H1 (cell line): ENCODE data around the gene MAPK8IP1. TPM values are rescaled to one million over a fixed set of nuclear protein-coding genes. Genes with fewer than 3 reads are reported as not detected.

ENCODE experiments used
- CTCF ChIA-PET: fragments of 300-600 bp; sonication (Branson Sonifier 250); formaldehyde crosslinking; loops from one replicate; lab custom pipeline; 2021; ENCODE audit not compliant: partially characterized antibody; lab: Charles Lee
- POLR2A ChIA-PET: fragments of 300-600 bp; sonication (Branson Sonifier 250); formaldehyde crosslinking; loops from one replicate; lab custom pipeline; 2021; ENCODE audit warnings: inconsistent platforms; ENCODE audit not compliant: partially characterized antibody; lab: Charles Lee
- DNase-seq, 2 experiments: peaks; one replicate each; pipeline versions ENCODE4 v3.0.0 to v3.0.0-alpha.2; 2010 to 2022; ENCODE audit warnings: low spot score in 2 of 2, low read depth in 1 of 2, mixed read lengths in 1 of 2
- FAIRE-seq: peaks from 2 replicates; lab custom pipeline; 2011; peaks lifted over from hg19 to GRCh38; lab: Jason Lieb, UNC
- H2AFZ ChIP-seq: 2 replicates; pipeline ENCODE4 v1.8.1; 2012; ENCODE audit warnings: low read length, inconsistent platforms
- H2AK5ac ChIP-seq: 2 replicates; pipeline ENCODE4 v1.6.1; 2013; ENCODE audit warnings: low read depth, low read length
- H2BK120ac ChIP-seq: replicated peaks from 2 replicates; pipeline ENCODE3; 2013; ENCODE audit warnings: low read depth, low read length, inconsistent platforms
- H2BK12ac ChIP-seq: 2 replicates; pipeline ENCODE4 v1.6.1; 2013; ENCODE audit warnings: low read depth, low read length
- H2BK15ac ChIP-seq: 2 replicates; pipeline ENCODE4 v1.6.1; 2013; ENCODE audit warnings: low read length
- H2BK20ac ChIP-seq: 2 replicates; pipeline ENCODE4 v1.6.1; 2013; ENCODE audit warnings: low read length
- H2BK5ac ChIP-seq: 2 replicates; pipeline ENCODE4 v1.6.1; 2013; ENCODE audit warnings: low read depth, low read length
- H3K14ac ChIP-seq: 2 replicates; pipeline ENCODE4 v1.6.1; 2013; ENCODE audit warnings: inconsistent platforms; ENCODE audit not compliant: insufficient read length
- H3K18ac ChIP-seq: 2 replicates; pipeline ENCODE4 v1.6.1; 2013; ENCODE audit warnings: low read length; ENCODE audit errors: extremely low read depth
- H3K23ac ChIP-seq: 2 replicates; pipeline ENCODE4 v1.6.1; 2013; ENCODE audit warnings: inconsistent platforms; ENCODE audit not compliant: insufficient read length
- H3K23me2 ChIP-seq: 2 replicates; pipeline ENCODE4 v1.6.1; 2013; ENCODE audit warnings: low read depth, low read length
- H3K27ac ChIP-seq: 2 replicates; pipeline ENCODE4 v1.6.1; 2011; ENCODE audit warnings: low read depth, low read length, inconsistent platforms
- H3K27me3 ChIP-seq, 4 experiments: replicated peaks in 1 of 4; 1 replicate in 1 of 4; 2 replicates in 3 of 4; pipeline versions ENCODE4 v1.6.1 to v1.8.1; 2011 to 2013; ENCODE audit warnings: low read length in 3 of 4, mild to moderate bottlenecking in 3 of 4, inconsistent platforms in 2 of 4, mixed read lengths in 2 of 4, moderate library complexity in 1 of 4; ENCODE audit not compliant: control insufficient read depth in 3 of 4, insufficient read depth in 3 of 4; ENCODE audit errors: extremely low read depth in 1 of 4
- H3K36me3 ChIP-seq, 4 experiments: 2 replicates each; pipeline versions ENCODE4 v1.6.1 to v1.8.1; 2011 to 2013; ENCODE audit warnings: mild to moderate bottlenecking in 4 of 4, low read length in 3 of 4, moderate library complexity in 2 of 4, control low read depth in 1 of 4, inconsistent platforms in 1 of 4; ENCODE audit not compliant: insufficient read depth in 4 of 4, control insufficient read depth in 2 of 4
- H3K4ac ChIP-seq: replicated peaks from 2 replicates; pipeline ENCODE3; 2013; ENCODE audit warnings: low read length, low read depth, mixed read lengths, inconsistent platforms; ENCODE audit not compliant: insufficient read length
- H3K4me1 ChIP-seq, 4 experiments: replicated peaks in 1 of 4; 1 replicate in 1 of 4; 2 replicates in 3 of 4; pipeline versions ENCODE4 v1.6.1 to v1.8.1; 2011 to 2013; ENCODE audit warnings: low read length in 3 of 4, inconsistent platforms in 2 of 4, mixed read lengths in 1 of 4; ENCODE audit not compliant: insufficient read depth in 4 of 4, control insufficient read depth in 3 of 4
- H3K4me2 ChIP-seq, 2 experiments: 2 replicates each; pipeline versions ENCODE4 v1.6.1 to v1.8.1; 2011 to 2013; ENCODE audit warnings: low read depth in 2 of 2, low read length in 2 of 2, control low read depth in 1 of 2, inconsistent platforms in 1 of 2, mild to moderate bottlenecking in 1 of 2; ENCODE audit not compliant: insufficient read depth in 1 of 2
- H3K4me3 ChIP-seq, 4 experiments: fragments of 200-600, 300-600 bp in 1 of 4; sonication (generic), shearing (Covaris generic), sonication (Bioruptor Twin) in 1 of 4; 2 replicates each; pipeline versions ENCODE4 v1.5.1 to v1.8.1; 2011 to 2016; ENCODE audit warnings: low read length in 4 of 4, low read depth in 3 of 4, control low read depth in 2 of 4, inconsistent platforms in 2 of 4, mild to moderate bottlenecking in 2 of 4, mixed read lengths in 1 of 4, moderate library complexity in 1 of 4; ENCODE audit not compliant: insufficient read depth in 2 of 4; ENCODE audit errors: extremely low read depth in 1 of 4
- H3K56ac ChIP-seq: replicated peaks from 2 replicates; pipeline ENCODE3; 2013; ENCODE audit warnings: low read depth, mild to moderate bottlenecking, mixed read lengths, low read length, inconsistent platforms; ENCODE audit not compliant: insufficient read length
- H3K79me1 ChIP-seq: 2 replicates; pipeline ENCODE4 v1.6.1; 2013; ENCODE audit warnings: low read depth, low read length, control low read depth
- H3K79me2 ChIP-seq, 2 experiments: 2 replicates each; pipeline versions ENCODE4 v1.6.1 to v1.8.1; 2012 to 2013; ENCODE audit warnings: low read length in 2 of 2, mild to moderate bottlenecking in 2 of 2, inconsistent platforms in 1 of 2; ENCODE audit not compliant: insufficient read depth in 2 of 2, control insufficient read depth in 1 of 2
- H3K9ac ChIP-seq, 4 experiments: replicated peaks in 1 of 4; 1 replicate in 1 of 4; 2 replicates in 3 of 4; pipeline versions ENCODE4 v1.6.1 to v1.8.1; 2011 to 2013; ENCODE audit warnings: low read depth in 3 of 4, low read length in 3 of 4, control low read depth in 2 of 4, mild to moderate bottlenecking in 2 of 4, moderate library complexity in 2 of 4, inconsistent platforms in 1 of 4; ENCODE audit errors: extremely low read depth in 1 of 4
- H3K9me3 ChIP-seq, 2 experiments: 2 replicates each; pipeline versions ENCODE4 v1.6.1 to v1.8.1; 2012 to 2013; ENCODE audit warnings: mild to moderate bottlenecking in 2 of 2, moderate library complexity in 2 of 2, control low read depth in 1 of 2, inconsistent platforms in 1 of 2, low read depth in 1 of 2, low read length in 1 of 2, mixed read lengths in 1 of 2; ENCODE audit not compliant: insufficient read depth in 2 of 2
- H4K20me1 ChIP-seq, 2 experiments: replicated peaks in 1 of 2; 2 replicates each; pipeline versions ENCODE3 to v1.8.1; 2011 to 2013; ENCODE audit warnings: inconsistent platforms in 2 of 2, low read length in 2 of 2, mild to moderate bottlenecking in 1 of 2; ENCODE audit not compliant: insufficient read depth in 2 of 2, control insufficient read depth in 1 of 2
- H4K5ac ChIP-seq: 2 replicates; pipeline ENCODE4 v1.6.1; 2013; ENCODE audit warnings: low read length, low read depth, mixed read lengths, inconsistent platforms; ENCODE audit not compliant: insufficient read length
- H4K8ac ChIP-seq: 2 replicates; pipeline ENCODE4 v1.8.0; 2013; ENCODE audit warnings: mild to moderate bottlenecking, moderate library complexity, low read length, inconsistent platforms; ENCODE audit not compliant: insufficient read depth; ENCODE audit errors: extremely low read depth
- H4K91ac ChIP-seq: replicated peaks from 2 replicates; pipeline ENCODE3; 2013; ENCODE audit warnings: low read length, mixed read lengths, inconsistent platforms; ENCODE audit not compliant: insufficient read length
- BRCA1 ChIP-seq: IDR thresholded peaks from 2 replicates; pipeline ENCODE4 v1.6.1; 2012; ENCODE audit warnings: low read depth, low read length, improper control_type of control experiment
- CBX5 ChIP-seq: fragments of 300-800, 300-1000 bp; sonication (generic); IDR thresholded peaks from 2 replicates; pipeline ENCODE4 v1.7.1; 2016; ENCODE audit warnings: antibody characterized with exemption, low read length, low read depth
- CEBPB ChIP-seq: IDR thresholded peaks from 2 replicates; pipeline ENCODE4 v1.6.1; 2012; ENCODE audit warnings: low read depth, low read length
- CHD1 ChIP-seq: IDR thresholded peaks from 2 replicates; pipeline ENCODE4 v1.6.1; 2012; ENCODE audit warnings: low read depth, low read length, improper control_type of control experiment
- EGR1 ChIP-seq: IDR thresholded peaks from 2 replicates; pipeline ENCODE4 v1.6.1; 2011; ENCODE audit warnings: low read depth, low read length, borderline replicate concordance
- EZH2 ChIP-seq: fragments of 200-600 bp; sonication (generic); IDR thresholded peaks from 2 replicates; pipeline ENCODE4 v1.7.1; 2012; ENCODE audit warnings: low read depth, mild to moderate bottlenecking, moderate library complexity, low read length, inconsistent platforms; ENCODE audit not compliant: severe bottlenecking
- HDAC6 ChIP-seq: IDR thresholded peaks from one replicate; pipeline ENCODE4 v1.7.1; 2012; ENCODE audit warnings: low read depth, mild to moderate bottlenecking, inconsistent platforms, low read length, moderate library complexity
- KDM1A ChIP-seq: fragments of 200-600, 300-600 bp; sonication (generic); IDR thresholded peaks from 2 replicates; pipeline ENCODE4 v1.7.1; 2016; ENCODE audit warnings: mild to moderate bottlenecking, low read length, borderline replicate concordance
- KDM5A ChIP-seq: fragments of 200-600 bp; IDR thresholded peaks from 2 replicates; pipeline ENCODE4 v1.7.1; 2012; ENCODE audit warnings: mild to moderate bottlenecking, low read length, inconsistent platforms, mixed read lengths
- POLR2A ChIP-seq, 2 experiments: IDR thresholded peaks; 1 replicate in 1 of 2; 2 replicates in 1 of 2; pipeline ENCODE4 v1.6.1; 2011; ENCODE audit warnings: low read depth in 2 of 2, low read length in 2 of 2, mild to moderate bottlenecking in 2 of 2; ENCODE audit errors: control extremely low read depth in 1 of 2
- RAD21 ChIP-seq, 2 experiments: IDR thresholded peaks in 1 of 2; conservative IDR thresholded peaks in 1 of 2; 2 replicates each; pipeline ENCODE4 v1.6.1; 2011; ENCODE audit warnings: low read depth in 2 of 2, low read length in 2 of 2, improper control_type of control experiment in 1 of 2, inconsistent platforms in 1 of 2, mild to moderate bottlenecking in 1 of 2, moderate library complexity in 1 of 2
- SP4 ChIP-seq: IDR thresholded peaks from 2 replicates; pipeline ENCODE4 v1.6.1; 2012; ENCODE audit warnings: low read length, inconsistent platforms
- SRF ChIP-seq: IDR thresholded peaks from 2 replicates; pipeline ENCODE4 v1.6.1; 2011; ENCODE audit warnings: mild to moderate bottlenecking, low read depth, low read length, moderate library complexity
- TAF7 ChIP-seq: optimal IDR thresholded peaks from 2 replicates; pipeline ENCODE3; 2011; ENCODE audit warnings: low read depth, mild to moderate bottlenecking, inconsistent platforms, low read length, moderate library complexity, borderline replicate concordance
- ZNF274 ChIP-seq: IDR thresholded peaks from 2 replicates; pipeline ENCODE4 v1.7.0; 2012; ENCODE audit warnings: low read length, borderline replicate concordance; ENCODE audit errors: extremely low read depth
- WGBS, 2 experiments: shearing (Covaris generic) in 1 of 2; methylation state at CpG; one replicate each; pipeline versions ENCODE4 v1.1.6 to v1.1.7; 2013 to 2015; ENCODE audit warnings: low lambda C conversion rate in 2 of 2, mixed read lengths in 2 of 2, inconsistent platforms in 1 of 2, low coverage in 1 of 2, missing lambda C conversion rate in 1 of 2; ENCODE audit not compliant: insufficient replicate concordance in 2 of 2, insufficient coverage in 1 of 2, insufficient read length in 1 of 2; ENCODE audit errors: extremely low coverage in 1 of 2, missing lambda C conversion rate in 1 of 2; 5-methylcytosine and 5-hydroxymethylcytosine counted together
- polyA plus RNA-seq, 7 experiments: library from polyadenylated mRNA; depleted of rRNA in 3 of 7; stranded (reverse) in 5 of 7; unstranded in 2 of 7; fragments of >200 nt in 5 of 7; fragments of 200-250 nt in 2 of 7; gene quantifications; 1 replicate in 5 of 7; 2 replicates in 1 of 7; 4 replicates in 1 of 7; pipeline versions ENCODE4 v1.2.1 to v1.2.3, GENCODE V29; 2011 to 2013; ENCODE audit warnings: missing spikeins in 2 of 7, mixed read lengths in 2 of 7
- total RNA-seq: library from RNA; stranded (reverse); fragmentation: NEBNext Ultra II Directional; extraction: Animal tissue kit (Norgen Biotek cat#: 25700); gene quantifications from 2 replicates; pipeline ENCODE4 v1.2.1, GENCODE V29; 2021

The MAPK8IP1 gene
- total and polyA plus RNA-seq, 2 of the 8 experiments (the other 6 are each of a cell fraction or from before 2014, with no cell fraction given): 32.4 to 40.1 TPM

- Histone ChIP-seq H3K36me3 (peaks cover 0 to 22% (median 14%) of the 10 kb centered on the region in 4 experiments; a peak in 6 of 8 replicates), H4K91ac (no peak overlapping the region), H3K4me3 (no peak overlapping the region), H2BK15ac (no peak overlapping the region), H3K79me1 (no peaks in the 10 kb centered on the region), H3K23ac (no peak overlapping the region), H4K8ac (no peak overlapping the region), H3K18ac (no peak overlapping the region), H3K23me2 (no peaks in the 10 kb centered on the region), H2BK12ac (no peak overlapping the region), H3K4ac (no peak overlapping the region), H3K9ac (no peak overlapping the region), H2AK5ac (no peak overlapping the region), H3K4me1 (peaks cover 0 to 5% (median 0%) of the 10 kb centered on the region in 4 experiments; a peak in 1 of 7 replicates), H3K79me2 (no peaks in the 10 kb centered on the region), H2BK20ac (no peak overlapping the region), H3K9me3 (no peaks in the 10 kb centered on the region), H3K27me3 (no peaks in the 10 kb centered on the region), H3K14ac (no peak overlapping the region), H4K5ac (no peak overlapping the region), H4K20me1 (no peaks in the 10 kb centered on the region), H2BK5ac (no peak overlapping the region), H2AFZ (no peak overlapping the region), H3K27ac (no peak overlapping the region), H3K56ac (no peak overlapping the region), H3K4me2 (no peak overlapping the region), H2BK120ac (no peak overlapping the region)
- no peak for FAIRE-seq
- POLR2A ChIA-PET: interaction anchor here (1.3 to 13.6 kb wide), 3 partner anchors 13 to 19 kb away, joined by 4 to 115 read pairs (median 4); partner anchors contain the start of gene LARGE2
- no peak for DNase-seq
- CTCF ChIA-PET: interaction anchor here (0.6 to 2.1 kb wide), 5 partner anchors 21 to 70 kb away, joined by 3 to 8 read pairs (median 3); no protein-coding TSS in a partner anchor
- WGBS, 2 experiments: 90% methylated on average over 4 of the region's 4 CpGs; no CpG with 5 or more reads in 1 of the 2 experiments
- TF ChIP-seq TAF7: no peak
- TF ChIP-seq CHD1: no peak
- no peak for TF ChIP-seq SP4
- TF ChIP-seq CBX5: no peak
- TF ChIP-seq HDAC6: no peak
- no peak for TF ChIP-seq POLR2A (IDR thresholded peaks at IDR 0.05; ENCODE audit: control extremely low read depth in 1 of 2, low read depth in 2 of 2, low read length in 2 of 2)
- no peak for TF ChIP-seq EZH2
- no peak for TF ChIP-seq EGR1
- TF ChIP-seq ZNF274: no peak
- TF ChIP-seq KDM1A: no peak
- no peak for TF ChIP-seq CEBPB
- TF ChIP-seq SRF: no peak
- TF ChIP-seq RAD21 (IDR thresholded peaks at IDR 0.05 in 1 of 2, conservative IDR thresholded peaks at IDR 0.05 in 1 of 2; ENCODE audit: low read depth in 2 of 2, low read length in 2 of 2): no peak
- TF ChIP-seq KDM5A: no peak
- TF ChIP-seq BRCA1: no peak
Observed at GRCh38 chr11:45942381-45942780, 56.9 kb downstream of the MAPK8IP1 start.
